Fibroblast of the aortic adventitia (primary cell): ENCODE results near the gene SCFD2. TPM values are rescaled to one million over a fixed set of nuclear protein-coding genes. Genes with fewer than 3 reads are reported as not detected.
"Not testable (repeated sequence)": the region's sequence is repeated elsewhere in the genome, so short reads cannot be mapped to it uniquely, and the experiment has no call there.

Experiments used
- DNase-seq: peaks from one replicate; pipeline ENCODE4 v3.0.0-alpha.2; 2010; ENCODE audit warnings: low read depth
- H3K4me3 ChIP-seq: 2 replicates; pipeline ENCODE4 v1.5.1; 2011; ENCODE audit warnings: low read depth, mild to moderate bottlenecking, control low read depth, low read length, moderate library complexity
- total RNA-seq: library from RNA; depleted of rRNA; stranded (reverse); fragments of >200 nt; gene quantifications from 2 replicates; pipeline ENCODE4 v1.2.3, GENCODE V29; 2012; ENCODE audit warnings: low replicate concordance
- TF ChIP-seq, protein P1 (sequence below): IDR thresholded peaks from 2 replicates; pipeline ENCODE4 v1.5.1; 2011; ENCODE audit warnings: mild to moderate bottlenecking, low read length, control low read depth, inconsistent platforms; ENCODE audit not compliant: insufficient read depth

SCFD2 gene
- total RNA-seq, 1 donor = 69.2 TPM

DNA sequence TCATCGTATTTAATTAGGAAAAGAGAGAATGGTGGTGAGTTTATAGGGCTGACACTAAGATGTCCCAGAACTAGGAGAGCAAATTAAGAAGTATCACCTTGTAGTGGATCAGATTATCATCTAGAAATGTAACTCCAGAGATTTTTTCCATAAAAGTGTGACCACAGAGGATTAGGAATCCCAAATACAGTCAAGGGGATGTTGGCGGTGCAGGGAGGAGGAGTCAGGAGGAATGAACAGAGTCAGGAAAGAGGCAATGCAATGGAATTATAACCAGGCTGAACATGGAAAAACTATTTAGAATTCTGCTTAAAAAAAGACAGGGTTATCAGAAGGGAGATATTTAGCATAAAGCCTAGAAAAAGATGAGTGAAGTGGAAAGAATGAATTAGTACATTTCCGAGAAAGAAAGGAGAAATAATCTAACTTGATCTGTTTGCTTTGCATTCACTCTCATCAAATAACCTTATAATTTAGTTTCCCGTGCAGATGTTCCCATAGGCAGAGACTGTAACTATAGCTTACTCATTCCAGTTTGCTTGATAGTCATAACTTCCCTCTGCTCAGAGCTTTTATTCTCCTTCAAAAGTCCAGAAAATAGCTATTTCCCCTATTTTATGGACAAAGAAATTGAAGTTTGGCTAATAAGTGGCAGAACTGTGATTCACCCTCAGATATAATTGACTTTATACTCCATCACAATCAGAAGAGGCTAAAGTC, 56.4 kb downstream of the SCFD2 start:
- TF ChIP-seq, protein P1, sequence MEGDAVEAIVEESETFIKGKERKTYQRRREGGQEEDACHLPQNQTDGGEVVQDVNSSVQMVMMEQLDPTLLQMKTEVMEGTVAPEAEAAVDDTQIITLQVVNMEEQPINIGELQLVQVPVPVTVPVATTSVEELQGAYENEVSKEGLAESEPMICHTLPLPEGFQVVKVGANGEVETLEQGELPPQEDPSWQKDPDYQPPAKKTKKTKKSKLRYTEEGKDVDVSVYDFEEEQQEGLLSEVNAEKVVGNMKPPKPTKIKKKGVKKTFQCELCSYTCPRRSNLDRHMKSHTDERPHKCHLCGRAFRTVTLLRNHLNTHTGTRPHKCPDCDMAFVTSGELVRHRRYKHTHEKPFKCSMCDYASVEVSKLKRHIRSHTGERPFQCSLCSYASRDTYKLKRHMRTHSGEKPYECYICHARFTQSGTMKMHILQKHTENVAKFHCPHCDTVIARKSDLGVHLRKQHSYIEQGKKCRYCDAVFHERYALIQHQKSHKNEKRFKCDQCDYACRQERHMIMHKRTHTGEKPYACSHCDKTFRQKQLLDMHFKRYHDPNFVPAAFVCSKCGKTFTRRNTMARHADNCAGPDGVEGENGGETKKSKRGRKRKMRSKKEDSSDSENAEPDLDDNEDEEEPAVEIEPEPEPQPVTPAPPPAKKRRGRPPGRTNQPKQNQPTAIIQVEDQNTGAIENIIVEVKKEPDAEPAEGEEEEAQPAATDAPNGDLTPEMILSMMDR = no peak
- DNase-seq = peak; percentile 31
- no peak overlapping the region for H3K4me3 ChIP-seq

- TF ChIP-seq, protein P1 = no peak
- DNase-seq = peak; percentile 55
- no peak overlapping the region for H3K4me3 ChIP-seq
Measured at GRCh38 chr4:53307819-53308780, 57.8 kb downstream of the SCFD2 start.

DNA sequence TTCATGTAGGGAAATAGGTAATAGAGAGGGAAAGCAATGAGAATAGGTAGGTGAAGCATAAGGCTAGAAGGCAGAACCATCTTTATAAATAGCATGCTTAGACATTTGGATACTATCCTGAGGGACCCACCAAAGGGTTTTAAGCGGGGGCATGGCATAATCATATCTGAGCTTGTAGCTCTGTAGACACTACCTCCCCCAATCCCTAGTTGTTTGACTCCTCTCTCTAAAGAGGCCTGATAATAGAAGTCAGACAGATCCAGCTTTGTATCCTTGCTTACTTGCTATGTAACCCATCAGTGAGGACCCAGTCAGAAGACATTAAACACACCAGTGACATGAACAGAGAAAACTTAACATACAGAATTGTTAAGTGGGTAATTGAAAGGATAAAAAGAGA, 58.7 kb downstream of the SCFD2 start:
- DNase-seq = no peak
- TF ChIP-seq, protein P1 = no peak
- no peak overlapping the region for H3K4me3 ChIP-seq

- TF ChIP-seq, protein P1 = no peak
Measured at GRCh38 chr4:53306729-53307128, 59.1 kb downstream of the SCFD2 start.

GRCh38 chr4:53292209-53292608, 73.7 kb downstream of the SCFD2 start:
- not testable (repeated sequence) for DNase-seq, H3K4me3 ChIP-seq

More at GRCh38 chr4:53306729-53307128, 59.1 kb downstream of the SCFD2 start:
- DNase-seq = peak; percentile 84
- H3K4me3 ChIP-seq = no peak overlapping the region

DNA sequence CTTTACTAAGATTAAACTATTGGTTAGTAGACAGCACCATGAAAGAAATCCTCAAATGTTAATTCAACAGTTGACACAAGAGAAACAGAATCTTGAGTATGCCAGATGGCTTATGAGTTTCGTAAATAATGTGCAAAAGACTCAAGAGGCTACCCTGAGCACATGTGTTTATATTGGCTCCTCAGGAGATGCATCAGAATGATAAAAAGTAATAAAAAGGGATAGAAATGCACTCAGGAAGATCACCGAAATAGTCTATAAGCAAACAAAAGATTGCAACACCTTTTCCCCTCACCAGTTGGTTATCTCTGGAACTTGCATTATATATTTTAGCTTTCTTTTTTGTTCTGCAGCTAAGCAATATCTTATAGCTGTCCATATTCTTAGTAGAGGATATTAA, 84.4 kb downstream of the SCFD2 start:
- DNase-seq = peak; percentile 6
- TF ChIP-seq, protein P1 = no peak

DNA sequence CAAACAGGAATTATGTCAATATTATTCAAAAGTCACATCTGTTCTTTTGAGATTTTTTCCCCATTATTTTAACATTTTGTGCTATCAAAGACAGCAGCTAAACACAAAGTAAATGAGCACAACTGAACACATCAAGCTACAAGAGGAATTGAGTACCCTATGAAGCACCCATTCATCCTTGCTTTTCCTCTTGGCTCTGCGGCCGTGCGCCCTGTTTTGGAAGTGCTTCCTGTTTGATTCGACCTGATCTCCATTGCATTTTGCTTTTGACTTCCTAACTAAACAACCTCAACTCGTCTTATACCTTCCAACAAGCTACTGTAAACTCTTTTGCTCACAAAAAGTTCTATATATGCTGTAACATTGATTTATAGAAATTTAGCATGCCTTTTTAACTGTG, 85.0 kb downstream of the SCFD2 start:
- TF ChIP-seq, protein P1 = no peak
- H3K4me3 ChIP-seq = no peak overlapping the region
- DNase-seq = no peak

More for the DNA sequence above, 84.4 kb downstream of the SCFD2 start:
- no peak overlapping the region for H3K4me3 ChIP-seq
